IMR-90 (cell line): ENCODE data around the gene TMTC2. TPM values are rescaled to one million over a fixed set of nuclear protein-coding genes. Genes with fewer than 3 reads are reported as not detected.

Experiments
- ATAC-seq: fragments of 200-7000 bp; cut with Tn5 transposase; 2 replicates; pipeline ENCODE4 v1.9.1; 2020; ENCODE audit warnings: low read depth, mild to moderate bottlenecking, moderate library complexity
- BruUV-seq: library from RNA; stranded (reverse); fragments of 400-500 nt; replicated peaks from 2 replicates; lab custom pipeline; 2021; lab: Mats Ljungman, UMichigan
- CTCF ChIA-PET: fragments of 300-600 bp; formaldehyde crosslinking; extraction: SDS; loops from one replicate; lab custom pipeline; 2021; ENCODE audit warnings: antibody characterized with exemption; lab: Yijun Ruan, JAX
- POLR2A ChIA-PET: fragments of 300-600 bp; sonication (Branson Sonifier 250); formaldehyde crosslinking; loops from one replicate; lab custom pipeline; 2022; ENCODE audit warnings: antibody characterized with exemption; ENCODE audit not compliant: unreplicated experiment; lab: Charles Lee
- DNase-seq: peaks from one replicate; pipeline ENCODE4 v3.0.0; 2013
- H2AFZ ChIP-seq: replicated peaks from 2 replicates; pipeline ENCODE3; 2013; ENCODE audit warnings: low read length, mild to moderate bottlenecking; ENCODE audit not compliant: poor library complexity
- H2AK5ac ChIP-seq: 2 replicates; pipeline ENCODE4 v1.6.1; 2013; ENCODE audit warnings: low read depth, low read length, inconsistent platforms
- H2AK9ac ChIP-seq: replicated peaks from 2 replicates; pipeline ENCODE3; 2013; ENCODE audit warnings: mild to moderate bottlenecking, low read depth, low read length, moderate library complexity; ENCODE audit not compliant: poor library complexity
- H2BK120ac ChIP-seq: 2 replicates; pipeline ENCODE4 v1.6.1; 2013; ENCODE audit warnings: low read depth, low read length, inconsistent platforms
- H2BK15ac ChIP-seq: 3 replicates; pipeline ENCODE4 v1.6.1; 2013; ENCODE audit warnings: low read depth, low read length, inconsistent platforms
- H2BK20ac ChIP-seq: 2 replicates; pipeline ENCODE4 v1.6.1; 2013; ENCODE audit warnings: low read depth, mild to moderate bottlenecking, inconsistent platforms, low read length, moderate library complexity
- H2BK5ac ChIP-seq: 2 replicates; pipeline ENCODE4 v1.6.1; 2013; ENCODE audit warnings: mild to moderate bottlenecking, low read depth, low read length, inconsistent platforms; ENCODE audit not compliant: poor library complexity, severe bottlenecking
- H3K14ac ChIP-seq: replicated peaks from 2 replicates; pipeline ENCODE4 v1.6.1; 2013; ENCODE audit warnings: low read depth, low read length, inconsistent platforms
- H3K18ac ChIP-seq: 2 replicates; pipeline ENCODE4 v1.6.1; 2013; ENCODE audit warnings: low read depth, low read length, control low read depth
- H3K23ac ChIP-seq: 2 replicates; pipeline ENCODE4 v1.6.1; 2013; ENCODE audit warnings: low read depth, low read length, inconsistent platforms
- H3K27ac ChIP-seq: 2 replicates; pipeline ENCODE4 v1.5.1; 2013; ENCODE audit warnings: mild to moderate bottlenecking, control low read depth, low read length; ENCODE audit not compliant: insufficient read depth
- H3K27me3 ChIP-seq: 2 replicates; pipeline ENCODE4 v1.6.1; 2013; ENCODE audit warnings: low read length; ENCODE audit not compliant: control insufficient read depth, insufficient read depth
- H3K36me3 ChIP-seq: 2 replicates; pipeline ENCODE4 v1.6.1; 2013; ENCODE audit warnings: low read length, mixed read lengths; ENCODE audit not compliant: control insufficient read depth, insufficient read depth
- H3K4ac ChIP-seq: 2 replicates; pipeline ENCODE4 v1.6.1; 2013; ENCODE audit warnings: low read depth, low read length, inconsistent platforms
- H3K4me1 ChIP-seq: 2 replicates; pipeline ENCODE4 v1.6.1; 2013; ENCODE audit warnings: low read length, mixed read lengths; ENCODE audit not compliant: control insufficient read depth, insufficient read depth
- H3K4me2 ChIP-seq: 2 replicates; pipeline ENCODE4 v1.6.1; 2013; ENCODE audit warnings: low read depth, mild to moderate bottlenecking, control low read depth, low read length, moderate library complexity
- H3K4me3 ChIP-seq: 2 replicates; pipeline ENCODE4 v1.5.1; 2013; ENCODE audit warnings: low read depth, mild to moderate bottlenecking, control low read depth, low read length, moderate library complexity; ENCODE audit not compliant: insufficient read depth
- H3K56ac ChIP-seq: 2 replicates; pipeline ENCODE4 v1.6.1; 2013; ENCODE audit warnings: low read length, inconsistent platforms; ENCODE audit not compliant: insufficient read depth; ENCODE audit errors: extremely low read depth
- H3K79me1 ChIP-seq, 2 experiments: 2 replicates each; pipeline ENCODE4 v1.6.1; 2013; ENCODE audit warnings: low read length in 2 of 2, inconsistent platforms in 1 of 2, low read depth in 1 of 2
- H3K9ac ChIP-seq: 2 replicates; pipeline ENCODE4 v1.6.1; 2013; ENCODE audit warnings: low read depth, low read length, control low read depth
- H3K9me1 ChIP-seq: 2 replicates; pipeline ENCODE4 v1.6.1; 2013; ENCODE audit warnings: low read length, inconsistent platforms; ENCODE audit not compliant: insufficient read depth
- H3K9me3 ChIP-seq: 2 replicates; pipeline ENCODE4 v1.6.1; 2013; ENCODE audit warnings: low read length; ENCODE audit not compliant: control insufficient read depth, insufficient read depth
- H4K20me1 ChIP-seq: 2 replicates; pipeline ENCODE4 v1.6.1; 2013; ENCODE audit warnings: low read length, inconsistent platforms; ENCODE audit not compliant: insufficient read depth
- H4K5ac ChIP-seq: 2 replicates; pipeline ENCODE4 v1.6.1; 2013; ENCODE audit warnings: mild to moderate bottlenecking, low read depth, low read length, control low read depth
- H4K8ac ChIP-seq, 2 experiments: 2 replicates each; pipeline ENCODE4 v1.6.1; 2013; ENCODE audit warnings: low read depth in 2 of 2, low read length in 2 of 2, control low read depth in 1 of 2, inconsistent platforms in 1 of 2
- H4K91ac ChIP-seq: 2 replicates; pipeline ENCODE4 v1.6.1; 2013; ENCODE audit warnings: low read depth, low read length, inconsistent platforms; ENCODE audit not compliant: insufficient read depth
- BHLHE40 ChIP-seq: fragments of 150-350 bp; IDR thresholded peaks from 2 replicates; pipeline ENCODE4 v1.6.1; 2016; ENCODE audit warnings: mild to moderate bottlenecking, low read depth, low read length
- WGBS, 2 experiments: methylation state at CpG; one replicate each; pipeline versions ENCODE4 v1.1.5 to v1.1.7; 2013; ENCODE audit warnings: missing lambda C conversion rate in 2 of 2; ENCODE audit not compliant: insufficient read length in 1 of 2; ENCODE audit errors: extremely low coverage in 2 of 2; 5-methylcytosine and 5-hydroxymethylcytosine counted together
- dilution Hi-C: fragments of 300-500 bp; cut with HindIII; formaldehyde crosslinking; loops from one replicate; pipeline ENCODE4 v1.14.3; 2018; ENCODE audit warnings: low sequenced_read_pairs; ENCODE audit not compliant: unreplicated experiment
- in situ Hi-C: fragments of 300-500 bp; cut with MboI; formaldehyde crosslinking; loops from 3 replicates; pipeline ENCODE4 v1.14.3; 2019; ENCODE audit warnings: low sequenced_read_pairs, inconsistent platforms, mixed read lengths
- intact Hi-C: fragments of 100-400 bp; cut with micrococcal nuclease; formaldehyde crosslinking; loops from 2 replicates; pipeline ENCODE4 v1.10.0; 2022
- polyA plus RNA-seq, 3 experiments: library from polyadenylated mRNA; depleted of rRNA; stranded (reverse); fragments of >200 nt; gene quantifications; 2 replicates each; pipeline ENCODE4 v1.2.3, GENCODE V29; 2012; ENCODE audit warnings: low replicate concordance in 1 of 3
- total RNA-seq: library from RNA; depleted of rRNA; stranded (reverse); fragments of >200 nt; gene quantifications from 2 replicates; pipeline ENCODE4 v1.2.3, GENCODE V29; 2012

The TMTC2 gene
- total and polyA plus RNA-seq, 2 of the 4 experiments (the other 2 are of a cell fraction), result 0.56 to 1.4 TPM

DNA sequence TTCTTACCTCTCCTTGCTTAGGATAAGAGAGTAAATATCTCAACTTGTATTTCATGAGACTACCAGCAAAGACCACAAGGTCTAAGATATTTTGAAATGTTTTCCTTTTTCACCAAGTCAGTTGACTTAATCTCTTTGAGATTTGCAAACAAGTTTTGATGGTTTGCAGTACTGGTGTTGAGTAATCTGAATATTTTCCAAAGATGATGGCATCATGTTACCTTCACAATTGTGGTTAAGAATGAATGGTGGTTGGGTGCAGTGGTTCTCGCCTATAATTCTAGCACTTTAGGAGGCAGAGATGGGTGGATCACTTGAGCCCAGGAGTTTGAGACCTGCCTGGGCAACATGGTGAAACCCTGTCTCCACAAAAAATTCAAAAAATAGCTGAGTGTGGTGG lies 225.7 kb downstream of the TMTC2 start:
- TF ChIP-seq BHLHE40, result no peak
- no CpG with 5 or more reads among the region's 1 CpG for WGBS, 2 experiments
- H3K9ac ChIP-seq, result no peak overlapping the region
- in situ Hi-C loops, result no loop called here
- H2BK15ac ChIP-seq, result no peak overlapping the region
- no peak for ATAC-seq
- no peak overlapping the region for H3K23ac ChIP-seq
- no peak overlapping the region for H2BK120ac ChIP-seq
- H2BK20ac ChIP-seq, result no peak overlapping the region
- no peak overlapping the region for H3K4me3 ChIP-seq
- no peaks in the 10 kb centered on the region for H3K9me3 ChIP-seq
- H3K4me1 ChIP-seq, result no peaks in the 10 kb centered on the region
- no peak overlapping the region for H3K56ac ChIP-seq
- H3K14ac ChIP-seq, result no peak overlapping the region
- no peaks in the 10 kb centered on the region for H3K36me3 ChIP-seq
- no peak overlapping the region for H2AK9ac ChIP-seq
- H3K27ac ChIP-seq, result no peak overlapping the region
- H3K4ac ChIP-seq, result no peak overlapping the region
- H3K18ac ChIP-seq, result no peak overlapping the region
- H3K9me1 ChIP-seq, result no peaks in the 10 kb centered on the region
- peak; percentile 4 for DNase-seq
- intact Hi-C loops, result no loop called here
- ChIA-PET CTCF (no interaction called here), POLR2A (no interaction called here)
- H2AK5ac ChIP-seq, result no peak overlapping the region
- no peak overlapping the region for H4K5ac ChIP-seq
- dilution Hi-C loops, result no loop called here
- H4K8ac ChIP-seq, result no peak overlapping the region
- BruUV-seq, result no TSS peak
- no peaks in the 10 kb centered on the region for H3K27me3 ChIP-seq
- H2AFZ ChIP-seq, result no peak overlapping the region
- H2BK5ac ChIP-seq, result no peak overlapping the region
- H3K4me2 ChIP-seq, result no peak overlapping the region
- no peaks in the 10 kb centered on the region for H4K20me1 ChIP-seq
- H3K79me1 ChIP-seq, result no peaks in the 10 kb centered on the region
- H4K91ac ChIP-seq, result no peak overlapping the region
